ENCODE data around the gene RYK. TPM values are rescaled to one million over a fixed set of nuclear protein-coding genes. Genes with fewer than 3 reads are reported as not detected.

Gene RYK
- total RNA-seq, 1 experiment from 2014 or later, result 135 TPM

DNA sequence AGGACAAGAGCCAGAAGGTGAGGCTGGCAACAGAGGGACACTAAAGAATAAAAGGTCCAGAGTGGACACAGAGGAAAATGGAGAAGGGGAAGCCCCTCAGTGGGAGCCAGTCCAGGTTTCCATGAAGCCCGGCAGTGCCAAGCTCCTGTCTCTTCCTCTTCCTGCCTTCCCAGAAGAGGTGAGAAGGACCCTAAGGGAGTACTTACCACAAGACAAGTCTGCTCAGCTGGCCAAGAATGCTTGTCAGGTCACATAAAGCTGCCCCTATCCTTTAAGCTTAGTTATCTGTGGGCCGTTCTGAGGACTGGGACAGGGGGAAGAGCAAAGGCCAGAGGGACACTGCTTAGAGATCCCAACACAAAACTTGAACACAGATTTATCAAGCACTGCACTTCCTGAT, 100.2 kb downstream of the RYK start:
- intact Hi-C loops (cut with micrococcal nuclease; ENCODE audit: unreplicated experiment), result no loop called here
- DNase-seq, result no peak
- no peak overlapping the region for H3K27ac Mint-ChIP-seq (ENCODE audit: unreplicated experiment)
- H3K27me3 Mint-ChIP-seq (ENCODE audit: unreplicated experiment), result no peaks in the 10 kb centered on the region
- BruUV-seq (replicated peaks), result no TSS peak
- CTCF ChIA-PET, result no interaction called here
- H3K9me3 Mint-ChIP-seq (ENCODE audit: low read depth, unreplicated experiment), result no peaks in the 10 kb centered on the region
- TF ChIP-seq, protein P1, sequence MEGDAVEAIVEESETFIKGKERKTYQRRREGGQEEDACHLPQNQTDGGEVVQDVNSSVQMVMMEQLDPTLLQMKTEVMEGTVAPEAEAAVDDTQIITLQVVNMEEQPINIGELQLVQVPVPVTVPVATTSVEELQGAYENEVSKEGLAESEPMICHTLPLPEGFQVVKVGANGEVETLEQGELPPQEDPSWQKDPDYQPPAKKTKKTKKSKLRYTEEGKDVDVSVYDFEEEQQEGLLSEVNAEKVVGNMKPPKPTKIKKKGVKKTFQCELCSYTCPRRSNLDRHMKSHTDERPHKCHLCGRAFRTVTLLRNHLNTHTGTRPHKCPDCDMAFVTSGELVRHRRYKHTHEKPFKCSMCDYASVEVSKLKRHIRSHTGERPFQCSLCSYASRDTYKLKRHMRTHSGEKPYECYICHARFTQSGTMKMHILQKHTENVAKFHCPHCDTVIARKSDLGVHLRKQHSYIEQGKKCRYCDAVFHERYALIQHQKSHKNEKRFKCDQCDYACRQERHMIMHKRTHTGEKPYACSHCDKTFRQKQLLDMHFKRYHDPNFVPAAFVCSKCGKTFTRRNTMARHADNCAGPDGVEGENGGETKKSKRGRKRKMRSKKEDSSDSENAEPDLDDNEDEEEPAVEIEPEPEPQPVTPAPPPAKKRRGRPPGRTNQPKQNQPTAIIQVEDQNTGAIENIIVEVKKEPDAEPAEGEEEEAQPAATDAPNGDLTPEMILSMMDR (IDR thresholded peaks at IDR 0.05; ENCODE audit: unreplicated experiment), result no peak
- peaks cover 21% of the 10 kb centered on the region for H3K36me3 Mint-ChIP-seq (ENCODE audit: insufficient read depth, unreplicated experiment)
- no peaks in the 10 kb centered on the region for H3K4me1 Mint-ChIP-seq (ENCODE audit: low read depth, unreplicated experiment)
- no peak overlapping the region for H3K4me3 Mint-ChIP-seq (ENCODE audit: low read depth, unreplicated experiment)

DNA sequence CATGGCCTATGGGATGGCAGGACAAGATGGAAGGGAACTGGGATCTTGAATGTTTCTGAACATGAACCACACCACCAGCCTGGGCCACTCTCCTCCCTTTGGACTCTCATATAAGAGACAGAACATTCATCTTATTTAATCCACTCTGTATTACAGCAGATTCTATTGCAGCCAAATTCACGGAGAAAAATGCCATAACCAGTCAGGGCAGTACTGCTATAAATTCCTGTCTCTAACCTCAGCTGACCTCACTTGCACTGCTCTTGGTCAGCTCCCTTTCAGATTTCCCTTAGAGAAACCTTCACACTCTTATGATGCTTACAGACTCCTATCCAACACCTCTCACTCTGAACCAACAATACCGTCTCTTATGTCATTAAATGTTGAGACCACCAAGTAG, 101.4 kb downstream of the RYK start:
- BruUV-seq (replicated peaks), result no TSS peak
- DNase-seq, result no peak
- Mint-ChIP-seq H3K27me3 (ENCODE audit: unreplicated experiment) (no peaks in the 10 kb centered on the region), H3K9me3 (ENCODE audit: low read depth, unreplicated experiment) (no peaks in the 10 kb centered on the region), H3K4me1 (ENCODE audit: low read depth, unreplicated experiment) (no peaks in the 10 kb centered on the region), H3K4me3 (ENCODE audit: low read depth, unreplicated experiment) (no peak overlapping the region), H3K27ac (ENCODE audit: unreplicated experiment) (no peak overlapping the region), H3K36me3 (ENCODE audit: insufficient read depth, unreplicated experiment) (peaks cover 12% of the 10 kb centered on the region)
- intact Hi-C loops (cut with micrococcal nuclease; ENCODE audit: unreplicated experiment), result no loop called here
- TF ChIP-seq, protein P1 (IDR thresholded peaks at IDR 0.05; ENCODE audit: unreplicated experiment), result no peak
- CTCF ChIA-PET, result interaction anchor here (0.5 kb wide), 1 partner anchor 7 kb away, joined by 4 read pairs; no protein-coding TSS in a partner anchor

DNA sequence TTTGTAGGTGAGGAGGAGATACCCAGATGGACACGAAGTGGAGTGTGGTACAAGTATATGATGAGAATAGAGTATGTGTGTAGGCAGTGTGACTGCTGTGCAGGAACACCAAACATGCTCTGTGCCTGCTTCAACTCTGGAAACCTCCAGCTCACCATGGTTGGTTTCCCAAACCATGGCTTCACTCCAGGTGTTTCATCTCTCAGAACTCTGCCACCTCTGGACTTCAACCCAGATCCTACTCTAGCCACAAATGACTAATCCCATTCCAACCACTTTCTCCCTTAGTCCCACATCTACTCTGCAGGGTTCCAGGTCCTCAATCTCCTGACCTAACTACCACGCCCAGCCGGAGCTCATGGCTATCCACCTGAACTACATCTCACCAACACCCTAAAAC, 102.1 kb downstream of the RYK start:
- Mint-ChIP-seq H3K36me3 (ENCODE audit: insufficient read depth, unreplicated experiment) (peaks cover 6% of the 10 kb centered on the region), H3K27ac (ENCODE audit: unreplicated experiment) (no peak overlapping the region), H3K4me1 (ENCODE audit: low read depth, unreplicated experiment) (no peaks in the 10 kb centered on the region), H3K27me3 (ENCODE audit: unreplicated experiment) (no peaks in the 10 kb centered on the region), H3K4me3 (ENCODE audit: low read depth, unreplicated experiment) (no peak overlapping the region), H3K9me3 (ENCODE audit: low read depth, unreplicated experiment) (no peaks in the 10 kb centered on the region)
- CTCF ChIA-PET, result no interaction called here
- no TSS peak for BruUV-seq (replicated peaks)
- TF ChIP-seq, protein P1 (IDR thresholded peaks at IDR 0.05; ENCODE audit: unreplicated experiment), result no peak
- intact Hi-C loops (cut with micrococcal nuclease; ENCODE audit: unreplicated experiment), result no loop called here
- DNase-seq, result no peak

DNA sequence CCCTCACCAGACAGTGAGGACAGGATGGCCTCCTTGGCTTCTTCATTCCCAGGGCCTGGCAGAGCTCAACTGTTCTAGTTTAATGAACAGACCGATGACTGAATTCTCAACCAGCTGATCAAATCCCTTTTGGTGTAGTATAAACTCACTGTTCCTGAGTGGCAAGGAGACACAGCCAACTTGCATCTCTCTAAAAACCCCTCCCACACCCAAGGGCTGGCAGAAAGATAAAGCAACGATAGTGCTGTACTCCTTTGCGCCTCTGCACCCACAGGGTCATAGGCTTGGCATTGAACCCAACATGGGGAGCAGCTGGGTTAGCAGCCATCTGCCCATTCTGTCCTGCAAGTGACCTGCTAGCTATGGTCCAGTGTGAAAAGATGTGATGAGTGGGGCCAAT, 103.2 kb downstream of the RYK start:
- H3K9me3 Mint-ChIP-seq (ENCODE audit: low read depth, unreplicated experiment), result no peaks in the 10 kb centered on the region
- TF ChIP-seq, protein P1 (IDR thresholded peaks at IDR 0.05; ENCODE audit: unreplicated experiment), result no peak
- H3K4me3 Mint-ChIP-seq (ENCODE audit: low read depth, unreplicated experiment), result no peak overlapping the region
- H3K27me3 Mint-ChIP-seq (ENCODE audit: unreplicated experiment), result no peaks in the 10 kb centered on the region
- BruUV-seq (replicated peaks), result no TSS peak
- intact Hi-C loops (cut with micrococcal nuclease; ENCODE audit: unreplicated experiment), result no loop called here
- no peak overlapping the region for H3K27ac Mint-ChIP-seq (ENCODE audit: unreplicated experiment)
- CTCF ChIA-PET, result no interaction called here
- no peak for DNase-seq
- H3K36me3 Mint-ChIP-seq (ENCODE audit: insufficient read depth, unreplicated experiment), result no peaks in the 10 kb centered on the region
- no peaks in the 10 kb centered on the region for H3K4me1 Mint-ChIP-seq (ENCODE audit: low read depth, unreplicated experiment)
